Adipocyte (in vitro differentiated cells): Measurements from ENCODE around the gene H2AZ2.
"Not testable (repeated sequence)": the region's sequence is repeated elsewhere in the genome, so short reads cannot be mapped to it uniquely, and the experiment has no call there.

ENCODE experiments used
- DNase-seq: peaks from one replicate; pipeline ENCODE4 v3.0.0-alpha.2; 2015; ENCODE audit warnings: low read depth
- H3K27me3 ChIP-seq: replicated peaks from 2 replicates; pipeline ENCODE4 v1.7.0; 2013; ENCODE audit warnings: mild to moderate bottlenecking, low read length, moderate library complexity; ENCODE audit not compliant: control insufficient read depth, insufficient read depth
- H3K36me3 ChIP-seq: 2 replicates; pipeline ENCODE4 v1.7.0; 2013; ENCODE audit warnings: low read length, mild to moderate bottlenecking, moderate library complexity; ENCODE audit not compliant: control insufficient read depth, insufficient read depth, severe bottlenecking
- H3K4me1 ChIP-seq: 2 replicates; pipeline ENCODE4 v1.7.0; 2013; ENCODE audit warnings: mild to moderate bottlenecking, low read length, moderate library complexity; ENCODE audit not compliant: control insufficient read depth, insufficient read depth
- H3K4me3 ChIP-seq: 2 replicates; pipeline ENCODE4 v1.7.0; 2013; ENCODE audit warnings: mild to moderate bottlenecking, low read length, moderate library complexity
- H3K9ac ChIP-seq: 2 replicates; pipeline ENCODE4 v1.7.0; 2013; ENCODE audit warnings: mild to moderate bottlenecking, low read length, moderate library complexity
- H3K9me3 ChIP-seq: 2 replicates; pipeline ENCODE4 v1.7.0; 2013; ENCODE audit warnings: mild to moderate bottlenecking, low read length, moderate library complexity; ENCODE audit not compliant: control insufficient read depth

Gene H2AZ2

DNA sequence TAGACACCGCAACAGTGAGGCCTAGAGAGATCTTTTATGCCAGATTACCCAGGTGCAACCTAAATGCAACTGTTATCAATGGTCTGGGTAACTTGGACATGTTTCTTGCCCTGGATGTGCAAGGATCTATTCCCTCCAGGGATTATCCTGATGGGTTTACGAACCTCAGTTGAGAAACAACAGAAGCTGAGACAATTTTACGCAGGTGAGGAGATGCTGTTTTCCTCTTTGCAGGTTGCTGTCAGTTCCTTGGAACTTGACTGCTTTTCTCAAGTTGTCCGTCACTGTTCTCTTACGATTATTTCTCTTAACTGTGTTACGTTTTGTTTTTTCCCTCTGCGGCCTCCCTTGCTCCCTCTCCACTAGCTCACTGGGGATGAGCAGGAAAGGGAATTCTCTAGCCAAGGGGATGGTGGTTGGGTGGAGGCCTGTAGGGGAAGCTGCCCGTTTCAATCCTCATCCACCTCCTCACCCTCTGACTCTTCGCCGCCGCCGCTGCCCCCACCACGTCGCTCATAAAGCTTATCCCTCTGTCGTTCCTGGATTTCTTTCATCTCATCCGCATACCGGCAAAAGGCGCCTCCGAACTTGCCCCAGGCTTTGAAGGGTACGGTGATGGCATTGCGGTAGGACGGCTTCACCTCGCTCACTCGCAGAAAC lies 36.2 kb upstream of the H2AZ2 start:
- Histone ChIP-seq H3K27me3 (no peaks in the 10 kb centered on the region), H3K36me3 (peaks cover 6% of the 10 kb centered on the region), H3K9ac (peak overlapping the region; percentile 98), H3K9me3 (no peaks in the 10 kb centered on the region), H3K4me1 (peaks cover 58% of the 10 kb centered on the region), H3K4me3 (peak overlapping the region; percentile 94)
- DNase-seq, result no peak

DNA sequence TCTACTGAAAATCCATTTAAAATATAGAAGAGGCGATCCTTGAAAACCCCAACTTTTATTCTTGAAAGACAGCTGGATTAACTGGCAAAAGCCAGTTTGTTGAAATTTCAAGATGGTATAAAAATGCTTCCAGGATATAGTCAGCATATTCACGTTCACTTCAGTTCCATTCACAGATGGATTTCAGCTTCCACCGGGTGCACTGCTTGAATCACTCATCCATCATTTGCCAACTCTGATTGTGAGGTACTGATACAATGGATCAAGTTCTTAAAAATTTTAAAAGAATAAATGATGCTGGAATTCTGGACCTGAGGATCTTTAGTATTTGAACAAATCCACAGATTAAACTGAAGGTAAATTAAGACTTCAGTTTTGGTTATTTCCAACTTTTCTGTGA lies 35.0 kb upstream of the H2AZ2 start:
- Histone ChIP-seq H3K4me3 (peak overlapping the region; percentile 94), H3K4me1 (peaks cover 66% of the 10 kb centered on the region), H3K9me3 (no peaks in the 10 kb centered on the region), H3K9ac (peak overlapping the region; percentile 64), H3K27me3 (no peaks in the 10 kb centered on the region), H3K36me3 (peaks cover 6% of the 10 kb centered on the region)
- DNase-seq, result peak; percentile 19

DNA sequence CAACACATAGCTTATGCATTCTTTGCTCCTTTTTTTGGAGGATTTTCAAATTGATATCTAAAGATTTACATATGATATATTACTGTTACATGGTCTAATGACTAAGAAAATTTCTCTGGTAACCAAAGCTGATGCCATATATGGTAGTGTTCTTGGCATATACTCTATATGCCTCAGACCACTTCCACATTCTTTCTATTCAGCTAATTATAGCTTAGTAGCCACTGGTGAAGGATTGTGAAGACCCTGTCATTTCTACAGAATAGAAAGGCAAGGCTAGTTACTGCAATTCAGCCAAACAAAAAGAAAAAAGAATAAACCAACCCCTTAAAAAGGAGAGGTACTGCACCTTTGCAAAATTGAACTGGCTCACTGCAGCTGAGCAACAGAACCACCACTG lies 33.7 kb upstream of the H2AZ2 start:
- DNase-seq, result peak; percentile 65
- H3K9ac ChIP-seq, result peak overlapping the region; percentile 64
- H3K4me3 ChIP-seq, result peak overlapping the region; percentile 94
- H3K9me3 ChIP-seq, result no peaks in the 10 kb centered on the region
- H3K27me3 ChIP-seq, result no peaks in the 10 kb centered on the region
- H3K36me3 ChIP-seq, result peaks cover 6% of the 10 kb centered on the region
- H3K4me1 ChIP-seq, result peaks cover 66% of the 10 kb centered on the region

- no peaks in the 10 kb centered on the region for H3K27me3 ChIP-seq
- peak overlapping the region; percentile 94 for H3K4me3 ChIP-seq
- peaks cover 62% of the 10 kb centered on the region for H3K4me1 ChIP-seq
- no peaks in the 10 kb centered on the region for H3K9me3 ChIP-seq
- peaks cover 6% of the 10 kb centered on the region for H3K36me3 ChIP-seq
- DNase-seq, result no peak
- H3K9ac ChIP-seq, result peak overlapping the region; percentile 63
Observed at GRCh38 chr7:44881066-44881600, 33.2 kb upstream of the H2AZ2 start.

DNA sequence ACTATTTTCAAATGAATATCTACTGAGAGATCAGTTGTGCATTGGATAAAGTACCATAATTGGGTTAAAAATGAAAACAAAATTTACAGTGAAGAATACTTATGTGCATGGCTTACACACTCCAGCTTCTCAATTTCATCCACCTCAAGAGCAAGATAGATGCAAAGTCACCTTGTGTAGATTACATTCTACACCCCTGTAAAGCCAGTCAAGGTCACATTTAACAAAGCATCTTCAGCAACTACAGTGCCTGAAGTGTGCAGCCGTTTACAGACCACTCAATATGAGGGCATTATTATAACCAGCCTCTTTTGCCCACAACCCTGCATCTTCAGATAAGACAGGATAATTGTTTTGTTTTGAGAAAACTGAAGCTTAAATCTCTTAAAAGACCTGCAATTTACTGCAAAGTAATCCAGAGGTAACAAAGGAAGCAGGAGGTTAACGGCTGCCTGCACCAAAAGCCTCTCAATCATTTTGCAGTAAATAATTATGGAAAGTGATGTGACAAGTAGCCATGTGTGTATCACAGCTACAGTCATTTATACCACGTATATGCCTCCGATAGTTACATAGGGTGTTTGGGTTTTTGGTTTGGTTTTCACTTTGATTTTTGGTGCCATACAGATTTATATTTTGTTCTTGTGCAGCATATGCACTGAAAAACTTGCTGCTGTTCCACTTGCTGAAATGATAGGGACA lies 32.6 kb upstream of the H2AZ2 start:
- DNase-seq, result no peak
- H3K9me3 ChIP-seq, result no peaks in the 10 kb centered on the region

DNA sequence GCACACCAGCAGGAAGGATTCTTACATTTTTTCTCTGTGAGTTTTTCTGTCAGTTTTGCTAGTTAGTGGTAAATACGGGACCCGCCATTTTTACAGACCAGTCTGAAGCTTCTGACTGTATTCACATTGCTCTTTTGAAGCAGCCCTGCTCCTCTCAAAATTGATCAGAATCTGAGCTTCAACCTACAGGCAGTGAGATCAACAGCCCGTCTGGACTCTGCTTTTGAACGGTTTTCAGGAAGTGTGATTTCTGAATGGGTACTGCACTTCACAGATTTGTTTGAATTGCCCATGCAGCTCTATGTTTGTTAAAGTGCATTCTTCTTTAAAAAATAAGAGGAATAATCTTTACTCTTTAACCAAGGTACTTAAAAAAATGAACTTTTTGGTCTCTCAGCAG lies 28.5 kb upstream of the H2AZ2 start:
- Histone ChIP-seq H3K9me3 (no peaks in the 10 kb centered on the region), H3K9ac (no peak overlapping the region), H3K4me1 (peaks cover 31% of the 10 kb centered on the region), H3K4me3 (no peak overlapping the region), H3K36me3 (peaks cover 3% of the 10 kb centered on the region), H3K27me3 (no peaks in the 10 kb centered on the region)
- DNase-seq, result no peak

More for the DNA sequence above, 32.6 kb upstream of the H2AZ2 start:
- Histone ChIP-seq H3K27me3 (no peaks in the 10 kb centered on the region), H3K9ac (peak overlapping the region; percentile 63), H3K36me3 (peaks cover 6% of the 10 kb centered on the region), H3K4me3 (peak overlapping the region; percentile 94), H3K4me1 (peaks cover 60% of the 10 kb centered on the region)

- H3K4me1 ChIP-seq, result peaks cover 19% of the 10 kb centered on the region
- no peak for DNase-seq
- H3K9ac ChIP-seq, result no peak overlapping the region
- H3K4me3 ChIP-seq, result no peak overlapping the region
- no peaks in the 10 kb centered on the region for H3K27me3 ChIP-seq
- no peaks in the 10 kb centered on the region for H3K36me3 ChIP-seq
- no peaks in the 10 kb centered on the region for H3K9me3 ChIP-seq
Observed at GRCh38 chr7:44875241-44875640, 27.4 kb upstream of the H2AZ2 start.

DNA sequence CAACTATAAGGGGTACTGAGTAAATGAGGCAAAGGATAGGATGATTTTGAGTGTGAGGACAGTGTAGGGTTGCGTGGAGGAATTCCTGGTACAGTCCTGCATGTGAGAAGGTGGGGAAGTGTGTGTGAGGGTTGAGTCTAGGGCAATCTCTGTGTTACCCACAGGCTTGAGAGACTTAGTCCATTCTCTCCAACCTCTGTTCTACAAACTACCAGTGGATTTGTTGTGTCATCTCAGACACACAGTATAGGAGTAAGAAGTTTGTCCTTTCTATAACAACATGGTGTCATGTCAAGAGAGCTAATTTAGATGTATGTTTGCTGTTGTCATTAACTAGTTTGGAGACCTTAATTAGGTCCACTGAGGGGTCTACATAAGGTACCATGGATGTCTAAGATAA lies 24.9 kb upstream of the H2AZ2 start:
- Histone ChIP-seq H3K36me3 (no peaks in the 10 kb centered on the region), H3K4me1 (peaks cover 4% of the 10 kb centered on the region), H3K27me3 (no peaks in the 10 kb centered on the region), H3K9ac (no peak overlapping the region), H3K9me3 (no peaks in the 10 kb centered on the region), H3K4me3 (no peak overlapping the region)
- no peak for DNase-seq

DNA sequence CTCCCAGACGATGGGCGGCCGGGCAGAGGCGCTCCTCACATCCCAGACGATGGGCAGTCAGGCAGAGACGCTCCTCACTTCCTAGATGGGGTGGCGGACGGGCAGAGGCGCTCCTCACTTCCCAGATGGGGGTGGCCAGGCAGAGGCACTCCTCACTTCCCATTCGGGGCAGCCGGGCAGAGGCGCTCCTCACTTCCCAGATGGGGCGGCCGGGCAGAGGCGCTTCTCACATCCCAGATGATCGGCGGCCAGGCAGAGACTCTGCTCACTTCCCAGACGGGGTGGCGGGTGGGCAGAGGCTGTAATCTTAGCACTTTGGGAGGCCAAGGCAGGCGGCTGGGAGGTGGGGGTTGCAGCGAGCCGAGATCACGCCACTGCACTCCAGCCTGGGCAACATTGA lies 24.0 kb upstream of the H2AZ2 start:
- not testable (repeated sequence) for DNase-seq, H3K9me3 ChIP-seq, H3K9ac ChIP-seq, H3K36me3 ChIP-seq, H3K27me3 ChIP-seq, H3K4me3 ChIP-seq
- H3K4me1 ChIP-seq, result peaks cover 11% of the 10 kb centered on the region

- H3K27me3 ChIP-seq, H3K9ac ChIP-seq, H3K36me3 ChIP-seq, DNase-seq, H3K9me3 ChIP-seq, H3K4me3 ChIP-seq: not testable (repeated sequence)
- H3K4me1 ChIP-seq, result peaks cover 11% of the 10 kb centered on the region
Observed at GRCh38 chr7:44870780-44871179, 22.9 kb upstream of the H2AZ2 start.

DNA sequence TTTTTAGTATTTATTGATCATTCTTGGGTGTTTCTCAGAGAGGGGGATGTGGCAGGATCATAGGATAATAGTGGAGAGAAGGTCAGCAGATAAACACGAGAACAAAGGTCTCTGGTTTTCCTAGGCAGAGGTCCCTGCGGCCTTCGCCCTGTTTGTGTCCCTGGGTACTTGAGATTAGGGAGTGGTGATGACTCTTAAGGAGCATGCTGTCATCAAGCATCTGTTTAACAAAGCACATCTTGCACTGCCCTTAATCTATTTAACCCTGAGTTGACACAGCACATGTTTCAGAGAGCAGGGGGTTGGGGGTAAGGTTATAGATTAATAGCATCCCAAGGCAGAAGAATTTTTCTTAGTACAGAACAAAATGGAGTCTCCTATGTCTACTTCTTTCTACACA lies 22.4 kb upstream of the H2AZ2 start:
- not testable (repeated sequence) for H3K9me3 ChIP-seq, H3K36me3 ChIP-seq, H3K4me3 ChIP-seq, H3K27me3 ChIP-seq, DNase-seq, H3K9ac ChIP-seq
- peaks cover 11% of the 10 kb centered on the region for H3K4me1 ChIP-seq
